HepG2 (cell line): ENCODE results near the gene CHD9NB. TPM values are rescaled to one million over a fixed set of nuclear protein-coding genes. Genes with fewer than 3 reads are reported as not detected.

ENCODE experiments used
- NFYB ChIP-seq: sonication (generic); formaldehyde crosslinking; IDR thresholded peaks from 2 replicates; pipeline ENCODE4 v1.4.0; 2020; ENCODE audit warnings: missing genetic modification reagents
- PITX1 ChIP-seq: sonication (generic); formaldehyde crosslinking; IDR thresholded peaks from 2 replicates; pipeline ENCODE4 v1.5.1; 2020; ENCODE audit warnings: mild to moderate bottlenecking, missing genetic modification reagents
- PPARG ChIP-seq: conservative IDR thresholded peaks from 2 replicates; pipeline ENCODE4 v1.6.1; 2016; ENCODE audit warnings: missing biosample characterization, missing genetic modification reagents
- REL ChIP-seq: sonication (generic); formaldehyde crosslinking; conservative IDR thresholded peaks from 2 replicates; pipeline ENCODE4 v1.8.0; 2022; ENCODE audit warnings: mild to moderate bottlenecking, missing genetic modification reagents, moderate library complexity
- SKI ChIP-seq: fragments of 450-650 bp; IDR thresholded peaks from one replicate; pipeline ENCODE4 v1.6.1; 2018; ENCODE audit warnings: mild to moderate bottlenecking; ENCODE audit not compliant: partially characterized antibody
- ZNF256 ChIP-seq: sonication (generic); formaldehyde crosslinking; conservative IDR thresholded peaks from 2 replicates; pipeline ENCODE4 v1.4.0; 2020; ENCODE audit warnings: missing genetic modification reagents
- ZNF264 ChIP-seq: sonication (generic); formaldehyde crosslinking; IDR thresholded peaks from 2 replicates; pipeline ENCODE4 v1.4.0; 2020; ENCODE audit warnings: missing genetic modification reagents
- ZNF556 ChIP-seq: sonication (generic); formaldehyde crosslinking; IDR thresholded peaks from 2 replicates; pipeline ENCODE4 v1.4.0; 2020; ENCODE audit warnings: mild to moderate bottlenecking, missing genetic modification reagents, borderline replicate concordance
- polyA plus RNA-seq, 8 experiments: library from polyadenylated mRNA; depleted of rRNA in 3 of 8; stranded (reverse) in 7 of 8; unstranded in 1 of 8; fragments of >200 nt; fragmentation: Illumina TruSeq in 4 of 8; extraction: Trizol in 4 of 8; gene quantifications; 2 replicates each; pipeline versions ENCODE4 v1.2.1 to v1.2.3, GENCODE V29; 2011 to 2016; ENCODE audit warnings: low read depth in 4 of 8, missing spikeins in 1 of 8, mixed read lengths in 1 of 8; ENCODE audit not compliant: insufficient read depth in 1 of 8
- total RNA-seq, 5 experiments: library from RNA; depleted of rRNA; stranded (reverse); fragments of >200 nt; fragmentation: Illumina TruSeq; extraction: Trizol; gene quantifications; 2 replicates each; pipeline ENCODE4 v1.2.3, GENCODE V29; 2016; ENCODE audit warnings: low read depth in 1 of 5
- TF ChIP-seq, protein P1 (sequence below): sonication (generic); formaldehyde crosslinking; IDR thresholded peaks from 2 replicates; pipeline ENCODE4 v1.4.0; 2020; ENCODE audit warnings: missing genetic modification reagents
- TF ChIP-seq, protein P2 (sequence below): sonication (generic); formaldehyde crosslinking; IDR thresholded peaks from 2 replicates; pipeline ENCODE4 v1.4.0; 2020; ENCODE audit warnings: missing genetic modification reagents, mild to moderate bottlenecking, borderline replicate concordance
- TF ChIP-seq, protein P3 (sequence below): IDR thresholded peaks from 2 replicates; pipeline ENCODE4 v1.6.1; 2012; ENCODE audit warnings: inconsistent platforms
- TF ChIP-seq, protein P4 (sequence below): sonication (generic); formaldehyde crosslinking; IDR thresholded peaks from 2 replicates; pipeline ENCODE4 v1.8.0; 2022; ENCODE audit warnings: missing genetic modification reagents, low read depth, mild to moderate bottlenecking, borderline replicate concordance
- TF ChIP-seq, protein P5 (sequence below): sonication (generic); formaldehyde crosslinking; IDR thresholded peaks from 2 replicates; pipeline ENCODE4 v1.8.1; 2023; ENCODE audit warnings: mild to moderate bottlenecking, missing genetic modification reagents, borderline replicate concordance
- TF ChIP-seq, protein P6 (sequence below): sonication (generic); formaldehyde crosslinking; IDR thresholded peaks from 2 replicates; pipeline ENCODE4 v1.5.0; 2020; ENCODE audit warnings: mild to moderate bottlenecking, missing genetic modification reagents, borderline replicate concordance
- TF ChIP-seq, protein P7 (sequence below): sonication (generic); formaldehyde crosslinking; IDR thresholded peaks from 2 replicates; pipeline ENCODE4 v1.4.0; 2020; ENCODE audit warnings: missing genetic modification reagents, mild to moderate bottlenecking, borderline replicate concordance

CHD9NB gene
- total and polyA plus RNA-seq, 2 of the 13 experiments (the other 11 are each of a cell fraction or from before 2014, with no cell fraction given): 0.17 to 0.18 TPM

DNA sequence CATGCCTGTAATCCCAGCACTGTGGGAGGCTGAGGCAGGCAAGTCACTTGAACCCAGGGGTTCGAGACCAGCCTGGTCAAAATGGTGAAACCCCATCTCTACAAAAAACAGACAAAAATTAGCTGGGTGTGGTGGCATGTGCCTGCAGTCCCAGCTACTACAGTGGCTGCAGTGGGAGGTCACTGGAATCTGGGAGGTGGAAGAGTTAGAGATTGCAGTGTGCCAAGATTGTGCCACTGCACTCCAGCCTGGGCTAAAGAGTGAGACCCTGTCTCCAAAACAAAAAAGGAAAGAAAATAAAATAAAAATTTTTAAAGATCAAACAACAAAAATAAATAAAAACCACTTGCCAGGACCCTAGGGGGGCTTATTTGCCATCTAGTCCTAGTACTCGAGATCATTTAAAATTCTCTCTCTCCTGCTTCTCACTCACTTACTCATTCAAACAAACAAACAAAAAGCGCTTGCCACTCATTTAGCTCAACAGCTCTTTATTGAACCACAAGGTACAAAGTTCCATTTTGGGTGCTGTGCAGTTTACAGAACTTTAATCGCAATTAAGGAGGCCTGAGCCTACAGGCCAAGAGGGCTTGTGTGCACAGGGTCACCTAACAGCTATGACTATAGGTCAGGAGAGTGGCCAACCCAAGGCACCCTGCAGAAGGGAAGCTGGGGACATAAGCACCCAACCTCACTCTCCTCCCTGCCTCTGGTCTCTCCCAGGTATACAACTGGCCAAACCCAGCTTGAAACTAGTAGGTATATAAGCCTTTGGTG is 4.4 kb downstream of the CHD9NB start (continued):
- TF ChIP-seq, protein P1, sequence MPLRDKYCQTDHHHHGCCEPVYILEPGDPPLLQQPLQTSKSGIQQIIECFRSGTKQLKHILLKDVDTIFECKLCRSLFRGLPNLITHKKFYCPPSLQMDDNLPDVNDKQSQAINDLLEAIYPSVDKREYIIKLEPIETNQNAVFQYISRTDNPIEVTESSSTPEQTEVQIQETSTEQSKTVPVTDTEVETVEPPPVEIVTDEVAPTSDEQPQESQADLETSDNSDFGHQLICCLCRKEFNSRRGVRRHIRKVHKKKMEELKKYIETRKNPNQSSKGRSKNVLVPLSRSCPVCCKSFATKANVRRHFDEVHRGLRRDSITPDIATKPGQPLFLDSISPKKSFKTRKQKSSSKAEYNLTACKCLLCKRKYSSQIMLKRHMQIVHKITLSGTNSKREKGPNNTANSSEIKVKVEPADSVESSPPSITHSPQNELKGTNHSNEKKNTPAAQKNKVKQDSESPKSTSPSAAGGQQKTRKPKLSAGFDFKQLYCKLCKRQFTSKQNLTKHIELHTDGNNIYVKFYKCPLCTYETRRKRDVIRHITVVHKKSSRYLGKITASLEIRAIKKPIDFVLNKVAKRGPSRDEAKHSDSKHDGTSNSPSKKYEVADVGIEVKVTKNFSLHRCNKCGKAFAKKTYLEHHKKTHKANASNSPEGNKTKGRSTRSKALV: peak; percentile 34; the same call in 1 of the 2 replicates
- TF ChIP-seq PITX1 (CRISPR knock-in tag) (peak; percentile 65; the same call in 1 of the 2 replicates), NFYB (no peak), SKI (peak; percentile 37), ZNF556 (peak; percentile 67; the same call in 1 of the 2 replicates), REL (CRISPR knock-in tag) (no peak), ZNF264 (CRISPR knock-in tag) (peak; percentile 78; the same call in 1 of the 2 replicates), ZNF256 (CRISPR knock-in tag) (no peak), PPARG (peak; percentile 74)
- TF ChIP-seq, protein P2, sequence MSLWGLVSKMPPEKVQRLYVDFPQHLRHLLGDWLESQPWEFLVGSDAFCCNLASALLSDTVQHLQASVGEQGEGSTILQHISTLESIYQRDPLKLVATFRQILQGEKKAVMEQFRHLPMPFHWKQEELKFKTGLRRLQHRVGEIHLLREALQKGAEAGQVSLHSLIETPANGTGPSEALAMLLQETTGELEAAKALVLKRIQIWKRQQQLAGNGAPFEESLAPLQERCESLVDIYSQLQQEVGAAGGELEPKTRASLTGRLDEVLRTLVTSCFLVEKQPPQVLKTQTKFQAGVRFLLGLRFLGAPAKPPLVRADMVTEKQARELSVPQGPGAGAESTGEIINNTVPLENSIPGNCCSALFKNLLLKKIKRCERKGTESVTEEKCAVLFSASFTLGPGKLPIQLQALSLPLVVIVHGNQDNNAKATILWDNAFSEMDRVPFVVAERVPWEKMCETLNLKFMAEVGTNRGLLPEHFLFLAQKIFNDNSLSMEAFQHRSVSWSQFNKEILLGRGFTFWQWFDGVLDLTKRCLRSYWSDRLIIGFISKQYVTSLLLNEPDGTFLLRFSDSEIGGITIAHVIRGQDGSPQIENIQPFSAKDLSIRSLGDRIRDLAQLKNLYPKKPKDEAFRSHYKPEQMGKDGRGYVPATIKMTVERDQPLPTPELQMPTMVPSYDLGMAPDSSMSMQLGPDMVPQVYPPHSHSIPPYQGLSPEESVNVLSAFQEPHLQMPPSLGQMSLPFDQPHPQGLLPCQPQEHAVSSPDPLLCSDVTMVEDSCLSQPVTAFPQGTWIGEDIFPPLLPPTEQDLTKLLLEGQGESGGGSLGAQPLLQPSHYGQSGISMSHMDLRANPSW (CRISPR knock-in tag): no peak
- TF ChIP-seq, protein P3, sequence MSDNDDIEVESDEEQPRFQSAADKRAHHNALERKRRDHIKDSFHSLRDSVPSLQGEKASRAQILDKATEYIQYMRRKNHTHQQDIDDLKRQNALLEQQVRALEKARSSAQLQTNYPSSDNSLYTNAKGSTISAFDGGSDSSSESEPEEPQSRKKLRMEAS: no peak
- TF ChIP-seq, protein P4, sequence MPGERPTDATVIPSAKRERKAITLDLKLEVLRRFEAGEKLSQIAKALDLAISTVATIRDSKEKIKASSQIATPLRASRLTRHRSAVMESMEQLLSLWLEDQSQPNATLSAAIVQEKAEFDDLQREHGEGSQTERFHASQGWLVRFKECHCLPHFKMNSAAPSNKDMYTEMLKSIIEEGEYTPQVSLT: no peak
- TF ChIP-seq, protein P5, sequence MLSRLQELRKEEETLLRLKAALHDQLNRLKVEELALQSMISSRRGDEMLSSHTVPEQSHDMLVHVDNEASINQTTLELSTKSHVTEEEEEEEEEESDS (CRISPR knock-in tag): no peak
- TF ChIP-seq, protein P6, sequence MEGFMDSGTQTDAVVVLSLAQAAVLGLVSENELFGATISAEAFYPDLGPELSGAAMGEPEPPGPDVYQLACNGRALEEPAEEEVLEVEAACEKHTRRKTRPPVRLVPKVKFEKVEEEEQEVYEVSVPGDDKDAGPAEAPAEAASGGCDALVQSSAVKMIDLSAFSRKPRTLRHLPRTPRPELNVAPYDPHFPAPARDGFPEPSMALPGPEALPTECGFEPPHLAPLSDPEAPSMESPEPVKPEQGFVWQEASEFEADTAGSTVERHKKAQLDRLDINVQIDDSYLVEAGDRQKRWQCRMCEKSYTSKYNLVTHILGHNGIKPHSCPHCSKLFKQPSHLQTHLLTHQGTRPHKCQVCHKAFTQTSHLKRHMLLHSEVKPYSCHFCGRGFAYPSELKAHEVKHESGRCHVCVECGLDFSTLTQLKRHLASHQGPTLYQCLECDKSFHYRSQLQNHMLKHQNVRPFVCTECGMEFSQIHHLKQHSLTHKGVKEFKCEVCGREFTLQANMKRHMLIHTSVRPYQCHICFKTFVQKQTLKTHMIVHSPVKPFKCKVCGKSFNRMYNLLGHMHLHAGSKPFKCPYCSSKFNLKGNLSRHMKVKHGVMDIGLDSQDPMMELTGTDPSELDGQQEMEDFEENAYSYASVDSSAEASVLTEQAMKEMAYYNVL (CRISPR knock-in tag): peak; percentile 48; the same call in 1 of the 2 replicates
- TF ChIP-seq, protein P7, sequence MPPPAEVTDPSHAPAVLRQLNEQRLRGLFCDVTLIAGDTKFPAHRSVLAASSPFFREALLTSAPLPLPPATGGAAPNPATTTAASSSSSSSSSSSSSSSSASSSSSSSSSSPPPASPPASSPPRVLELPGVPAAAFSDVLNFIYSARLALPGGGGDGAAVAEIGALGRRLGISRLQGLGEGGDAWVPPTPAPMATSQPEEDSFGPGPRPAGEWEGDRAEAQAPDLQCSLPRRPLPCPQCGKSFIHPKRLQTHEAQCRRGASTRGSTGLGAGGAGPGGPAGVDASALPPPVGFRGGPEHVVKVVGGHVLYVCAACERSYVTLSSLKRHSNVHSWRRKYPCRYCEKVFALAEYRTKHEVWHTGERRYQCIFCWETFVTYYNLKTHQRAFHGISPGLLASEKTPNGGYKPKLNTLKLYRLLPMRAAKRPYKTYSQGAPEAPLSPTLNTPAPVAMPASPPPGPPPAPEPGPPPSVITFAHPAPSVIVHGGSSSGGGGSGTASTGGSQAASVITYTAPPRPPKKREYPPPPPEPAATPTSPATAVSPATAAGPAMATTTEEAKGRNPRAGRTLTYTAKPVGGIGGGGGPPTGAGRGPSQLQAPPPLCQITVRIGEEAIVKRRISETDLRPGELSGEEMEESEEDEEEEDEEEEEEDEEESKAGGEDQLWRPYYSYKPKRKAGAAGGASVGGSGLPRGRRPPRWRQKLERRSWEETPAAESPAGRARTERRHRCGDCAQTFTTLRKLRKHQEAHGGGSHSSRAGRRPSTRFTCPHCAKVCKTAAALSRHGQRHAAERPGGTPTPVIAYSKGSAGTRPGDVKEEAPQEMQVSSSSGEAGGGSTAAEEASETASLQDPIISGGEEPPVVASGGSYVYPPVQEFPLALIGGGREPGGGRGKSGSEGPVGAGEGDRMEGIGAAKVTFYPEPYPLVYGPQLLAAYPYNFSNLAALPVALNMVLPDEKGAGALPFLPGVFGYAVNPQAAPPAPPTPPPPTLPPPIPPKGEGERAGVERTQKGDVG (CRISPR knock-in tag): no peak
